Uterus (tissue), 2 donors: ENCODE data around the gene CDIP1.

ENCODE experiments used
- POLR2A ChIP-seq, 2 donors: fragments of 450-650 bp; IDR thresholded peaks; one replicate each; pipeline ENCODE4 v1.6.1; 2016; ENCODE audit warnings: antibody characterized with exemption in 2 of 2, mild to moderate bottlenecking in 1 of 2, moderate library complexity in 1 of 2
- TF ChIP-seq, protein P1 (sequence below), 4 experiments: fragments of 200-600 bp in 2 of 4; fragments of 450-650 bp in 2 of 4; sonication (generic) in 2 of 4; IDR thresholded peaks; one replicate each; pipeline ENCODE4 v1.5.1; 2016 to 2019; ENCODE audit warnings: antibody characterized with exemption in 4 of 4, mild to moderate bottlenecking in 2 of 4, moderate library complexity in 1 of 4

- TF ChIP-seq, protein P1, sequence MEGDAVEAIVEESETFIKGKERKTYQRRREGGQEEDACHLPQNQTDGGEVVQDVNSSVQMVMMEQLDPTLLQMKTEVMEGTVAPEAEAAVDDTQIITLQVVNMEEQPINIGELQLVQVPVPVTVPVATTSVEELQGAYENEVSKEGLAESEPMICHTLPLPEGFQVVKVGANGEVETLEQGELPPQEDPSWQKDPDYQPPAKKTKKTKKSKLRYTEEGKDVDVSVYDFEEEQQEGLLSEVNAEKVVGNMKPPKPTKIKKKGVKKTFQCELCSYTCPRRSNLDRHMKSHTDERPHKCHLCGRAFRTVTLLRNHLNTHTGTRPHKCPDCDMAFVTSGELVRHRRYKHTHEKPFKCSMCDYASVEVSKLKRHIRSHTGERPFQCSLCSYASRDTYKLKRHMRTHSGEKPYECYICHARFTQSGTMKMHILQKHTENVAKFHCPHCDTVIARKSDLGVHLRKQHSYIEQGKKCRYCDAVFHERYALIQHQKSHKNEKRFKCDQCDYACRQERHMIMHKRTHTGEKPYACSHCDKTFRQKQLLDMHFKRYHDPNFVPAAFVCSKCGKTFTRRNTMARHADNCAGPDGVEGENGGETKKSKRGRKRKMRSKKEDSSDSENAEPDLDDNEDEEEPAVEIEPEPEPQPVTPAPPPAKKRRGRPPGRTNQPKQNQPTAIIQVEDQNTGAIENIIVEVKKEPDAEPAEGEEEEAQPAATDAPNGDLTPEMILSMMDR (IDR thresholded peaks at IDR 0.05): no peak
- TF ChIP-seq POLR2A (IDR thresholded peaks at IDR 0.05): no peak
Observed at GRCh38 chr16:4468972-4469371, 69.6 kb downstream of the CDIP1 start.
